Hepatocyte (in vitro differentiated cells): ENCODE results near the gene GDI1. TPM values are rescaled to one million over a fixed set of nuclear protein-coding genes. Genes with fewer than 3 reads are reported as not detected.
A peak's percentile ranks its signal among the peaks of the same experiment; 100 is the strongest.

ENCODE experiments used
- DNase-seq: peaks from one replicate; pipeline ENCODE4 v3.0.0-alpha.2; 2016; ENCODE audit warnings: low spot score
- H2AFZ ChIP-seq: fragments of 200-600 bp; sonication (generic); 2 replicates; pipeline ENCODE4 v1.6.0; 2016; ENCODE audit warnings: antibody characterized with exemption, mild to moderate bottlenecking
- H3K27ac ChIP-seq: fragments of 200-600 bp; sonication (generic); 2 replicates; pipeline ENCODE4 v1.5.1; 2016; ENCODE audit warnings: mild to moderate bottlenecking
- H3K27me3 ChIP-seq: fragments of 200-600 bp; sonication (generic); 2 replicates; pipeline ENCODE4 v1.6.1; 2016
- H3K36me3 ChIP-seq: fragments of 200-600 bp; sonication (generic); replicated peaks from 2 replicates; pipeline ENCODE4 v1.5.1; 2016; ENCODE audit warnings: low read depth; ENCODE audit not compliant: insufficient read depth
- H3K4me1 ChIP-seq: fragments of 200-600 bp; sonication (generic); 2 replicates; pipeline ENCODE4 v1.5.1; 2016; ENCODE audit warnings: mild to moderate bottlenecking, moderate library complexity; ENCODE audit not compliant: insufficient read depth
- H3K4me2 ChIP-seq: fragments of 200-600 bp; sonication (generic); 2 replicates; pipeline ENCODE4 v1.6.0; 2016
- H3K4me3 ChIP-seq: fragments of 200-600 bp; sonication (generic); 2 replicates; pipeline ENCODE4 v1.5.1; 2016; ENCODE audit warnings: mild to moderate bottlenecking
- H3K79me2 ChIP-seq: fragments of 200-600 bp; sonication (generic); 2 replicates; pipeline ENCODE4 v1.6.0; 2017; ENCODE audit warnings: mild to moderate bottlenecking
- H3K9me2 ChIP-seq: fragments of 200-600 bp; sonication (generic); replicated peaks from 2 replicates; pipeline ENCODE4 v1.6.0; 2017; ENCODE audit warnings: mild to moderate bottlenecking; ENCODE audit not compliant: insufficient read depth
- H3K9me3 ChIP-seq: fragments of 200-600 bp; sonication (generic); 2 replicates; pipeline ENCODE4 v1.5.1; 2016; ENCODE audit warnings: low read depth, mild to moderate bottlenecking
- H4K20me1 ChIP-seq: fragments of 200-600 bp; sonication (generic); 2 replicates; pipeline ENCODE4 v1.6.0; 2016; ENCODE audit warnings: mild to moderate bottlenecking; ENCODE audit not compliant: insufficient read depth, poor library complexity, severe bottlenecking
- EZH2 ChIP-seq: fragments of 200-600 bp; sonication (generic); IDR thresholded peaks from 2 replicates; pipeline ENCODE4 v1.6.1; 2016; ENCODE audit warnings: antibody characterized with exemption, mild to moderate bottlenecking, borderline replicate concordance
- EZH2phosphoT487 ChIP-seq: fragments of 200-600 bp; sonication (generic); IDR thresholded peaks from one replicate; pipeline ENCODE4 v1.6.1; 2018; ENCODE audit warnings: antibody characterized with exemption, mild to moderate bottlenecking, low read depth, moderate library complexity; ENCODE audit not compliant: unreplicated experiment, severe bottlenecking
- WGBS: methylation state at CpG from one replicate; pipeline ENCODE4 v1.1.6; 2016; ENCODE audit warnings: low lambda C conversion rate; ENCODE audit errors: missing lambda C conversion rate; 5-methylcytosine and 5-hydroxymethylcytosine counted together
- polyA plus RNA-seq: library from polyadenylated mRNA; unstranded; fragments of >200 nt; fragmentation: Nextera tagmentation; extraction: Ambion mirVana; gene quantifications from 2 replicates; pipeline ENCODE4 v1.2.1, GENCODE V29; 2016
- total RNA-seq: library from RNA; depleted of rRNA; stranded (reverse); fragments of >200 nt; gene quantifications from 2 replicates; pipeline ENCODE4 v1.2.3, GENCODE V29; 2014
- TF ChIP-seq, protein P1 (sequence below): fragments of 200-600 bp; sonication (generic); IDR thresholded peaks from 2 replicates; pipeline ENCODE4 v1.5.1; 2016; ENCODE audit warnings: antibody characterized with exemption, mild to moderate bottlenecking; ENCODE audit not compliant: poor library complexity

The GDI1 gene
- total and polyA plus RNA-seq, 2 experiments from 2014 or later: 101 to 102 TPM

DNA sequence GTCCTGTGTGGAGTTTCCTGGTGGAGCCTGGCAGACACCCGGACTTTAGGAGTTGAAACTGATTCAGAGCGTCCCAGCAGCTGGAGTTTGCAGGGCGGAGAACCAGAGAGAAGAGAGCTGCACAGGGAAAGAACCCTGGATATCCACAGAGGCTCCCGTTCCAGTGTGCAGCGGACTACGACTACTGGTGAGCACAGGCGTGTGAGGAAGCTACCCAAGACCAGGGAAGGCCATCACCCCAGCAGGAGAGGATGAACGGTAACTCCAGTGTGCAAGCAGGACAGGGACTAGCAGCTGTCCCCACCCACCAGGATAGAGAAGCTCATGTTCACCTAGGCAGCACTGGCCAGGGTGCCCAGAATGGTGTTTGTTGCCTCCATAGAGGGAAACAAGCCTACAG, 39.9 kb downstream of the GDI1 start:
- Histone ChIP-seq H3K4me2 (no peak overlapping the region), H3K27me3 (no peaks in the 10 kb centered on the region), H3K4me3 (no peak overlapping the region), H2AFZ (no peak overlapping the region), H3K79me2 (no peaks in the 10 kb centered on the region), H3K9me3 (no peaks in the 10 kb centered on the region), H3K4me1 (no peaks in the 10 kb centered on the region), H3K27ac (no peak overlapping the region), H3K36me3 (no peaks in the 10 kb centered on the region), H3K9me2 (no peaks in the 10 kb centered on the region), H4K20me1 (no peaks in the 10 kb centered on the region)
- TF ChIP-seq, protein P1, sequence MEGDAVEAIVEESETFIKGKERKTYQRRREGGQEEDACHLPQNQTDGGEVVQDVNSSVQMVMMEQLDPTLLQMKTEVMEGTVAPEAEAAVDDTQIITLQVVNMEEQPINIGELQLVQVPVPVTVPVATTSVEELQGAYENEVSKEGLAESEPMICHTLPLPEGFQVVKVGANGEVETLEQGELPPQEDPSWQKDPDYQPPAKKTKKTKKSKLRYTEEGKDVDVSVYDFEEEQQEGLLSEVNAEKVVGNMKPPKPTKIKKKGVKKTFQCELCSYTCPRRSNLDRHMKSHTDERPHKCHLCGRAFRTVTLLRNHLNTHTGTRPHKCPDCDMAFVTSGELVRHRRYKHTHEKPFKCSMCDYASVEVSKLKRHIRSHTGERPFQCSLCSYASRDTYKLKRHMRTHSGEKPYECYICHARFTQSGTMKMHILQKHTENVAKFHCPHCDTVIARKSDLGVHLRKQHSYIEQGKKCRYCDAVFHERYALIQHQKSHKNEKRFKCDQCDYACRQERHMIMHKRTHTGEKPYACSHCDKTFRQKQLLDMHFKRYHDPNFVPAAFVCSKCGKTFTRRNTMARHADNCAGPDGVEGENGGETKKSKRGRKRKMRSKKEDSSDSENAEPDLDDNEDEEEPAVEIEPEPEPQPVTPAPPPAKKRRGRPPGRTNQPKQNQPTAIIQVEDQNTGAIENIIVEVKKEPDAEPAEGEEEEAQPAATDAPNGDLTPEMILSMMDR: no peak
- TF ChIP-seq EZH2 (no peak), EZH2phosphoT487 (no peak)
- DNase-seq: no peak
- WGBS: 87% methylated on average over 8 of the region's 8 CpGs

- Histone ChIP-seq H3K9me3 (no peaks in the 10 kb centered on the region), H3K9me2 (no peaks in the 10 kb centered on the region), H3K4me3 (peak overlapping the region; percentile 39), H3K27ac (peak overlapping the region; percentile 65), H3K36me3 (no peaks in the 10 kb centered on the region), H3K79me2 (no peaks in the 10 kb centered on the region), H3K4me2 (peak overlapping the region; percentile 85), H3K4me1 (no peaks in the 10 kb centered on the region), H4K20me1 (no peaks in the 10 kb centered on the region), H2AFZ (no peak overlapping the region), H3K27me3 (no peaks in the 10 kb centered on the region)
- no peak for DNase-seq
- 76% methylated on average over 24 of the region's 24 CpGs for WGBS
- TF ChIP-seq EZH2: no peak
- no peak for TF ChIP-seq EZH2phosphoT487
- TF ChIP-seq, protein P1: no peak
Observed at GRCh38 chrX:154477891-154478477, 41.0 kb downstream of the GDI1 start.

DNA sequence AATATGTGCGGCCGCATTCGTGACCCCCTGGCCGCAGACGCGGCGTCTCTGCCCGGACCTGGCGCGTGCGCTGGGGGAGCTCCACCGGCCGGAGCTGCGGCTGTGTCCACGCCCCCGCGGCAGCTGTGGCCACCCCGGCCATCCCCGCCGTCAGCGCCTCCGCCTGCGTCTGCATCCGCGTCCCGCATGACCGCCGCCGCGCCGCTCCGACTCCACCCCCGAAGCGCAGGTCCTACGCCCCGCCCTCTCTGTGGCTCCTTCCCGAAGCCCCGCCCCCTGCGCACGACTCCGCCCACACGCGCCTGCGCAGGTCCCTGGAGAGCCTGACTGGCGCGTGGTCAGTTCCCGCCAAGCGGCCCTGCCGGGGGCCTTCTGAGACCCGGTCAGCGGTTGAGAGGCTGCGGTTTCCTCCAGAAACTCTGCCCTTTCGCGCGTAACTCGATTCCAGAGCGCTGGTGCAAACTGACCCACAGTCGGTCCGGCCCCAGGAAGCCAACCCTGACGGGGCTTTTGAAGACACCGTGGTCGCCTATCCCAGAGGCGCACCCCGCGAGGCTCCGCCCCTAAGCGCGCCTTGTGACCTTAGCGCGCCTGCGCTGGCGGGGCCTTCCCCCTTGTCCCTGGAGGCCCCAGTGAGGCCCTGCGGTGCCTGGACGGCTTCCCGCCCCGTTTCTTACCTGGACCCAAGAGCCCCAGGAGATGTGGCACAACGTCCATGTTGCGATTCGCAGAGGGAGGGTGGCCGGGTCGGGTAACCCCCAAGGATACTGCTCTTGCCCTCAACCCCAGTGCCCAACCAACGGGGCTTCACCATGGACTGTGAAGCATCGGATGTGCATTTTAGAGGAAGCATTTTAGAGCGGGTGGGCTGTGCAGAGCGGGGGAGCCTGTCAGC, 42.0 kb downstream of the GDI1 start, which contains the start of gene LAGE3:
Gene LAGE3 (minus strand): TSS at position 554 of the 895 bp plus-strand sequence. CDS start 366 bp downstream, at position 188.
- DNase-seq: peak; percentile 94
- peak within 1 kb of the TSS; percentile 39 for H3K4me3 ChIP-seq
- 48% methylated on average over 57 of the region's 85 CpGs for WGBS
- no peaks in the 10 kb centered on the region for H3K4me1 ChIP-seq
- no peaks in the 10 kb centered on the region for H4K20me1 ChIP-seq
- H3K4me2 ChIP-seq: peak within 1 kb of the TSS; percentile 85
- H2AFZ ChIP-seq: peak within 1 kb of the TSS; percentile 40
- no peak for TF ChIP-seq EZH2phosphoT487
- TF ChIP-seq, protein P1: no peak
- peak within 1 kb of the TSS; percentile 82 for H3K27ac ChIP-seq
- no peaks in the 10 kb centered on the region for H3K9me2 ChIP-seq
- no peaks in the 10 kb centered on the region for H3K36me3 ChIP-seq
- H3K9me3 ChIP-seq: no peaks in the 10 kb centered on the region
- no peaks in the 10 kb centered on the region for H3K79me2 ChIP-seq
- no peaks in the 10 kb centered on the region for H3K27me3 ChIP-seq
